Caco-2 (cell line): Measurements from ENCODE around the gene MAP3K15. TPM values are rescaled to one million over a fixed set of nuclear protein-coding genes. Genes with fewer than 3 reads are reported as not detected.

Experiments
- BruUV-seq: library from RNA; stranded (reverse); fragments of 400-500 nt; replicated peaks from 2 replicates; lab custom pipeline; 2021; lab: Mats Ljungman, UMichigan
- CTCF ChIA-PET: fragments of 300-600 bp; sonication (Branson Sonifier 250); formaldehyde crosslinking; loops from one replicate; lab custom pipeline; 2022; ENCODE audit warnings: antibody characterized with exemption; lab: Charles Lee
- POLR2A ChIA-PET: fragments of 300-600 bp; sonication (Branson Sonifier 250); formaldehyde crosslinking; loops from one replicate; lab custom pipeline; 2022; ENCODE audit warnings: antibody characterized with exemption; lab: Charles Lee
- DNase-seq, 2 experiments: peaks; one replicate each; pipeline versions ENCODE4 v3.0.0 to v3.0.0-alpha.2; 2020 to 2022
- H3K27me3 ChIP-seq: replicated peaks from 2 replicates; pipeline ENCODE4 v1.6.0; 2011; ENCODE audit warnings: low read length; ENCODE audit not compliant: control insufficient read depth, insufficient read depth
- H3K36me3 ChIP-seq: 2 replicates; pipeline ENCODE4 v1.5.1; 2011; ENCODE audit warnings: low read length; ENCODE audit not compliant: control insufficient read depth, insufficient read depth
- H3K4me1 ChIP-seq: fragments of 250-450 bp; sonication (Bioruptor Pico); 2 replicates; pipeline ENCODE4 v1.5.1; 2020; ENCODE audit warnings: mild to moderate bottlenecking
- H3K4me3 ChIP-seq: 2 replicates; pipeline ENCODE4 v1.5.1; 2011; ENCODE audit warnings: low read depth, mild to moderate bottlenecking, control low read depth, low read length
- H3K9me3 ChIP-seq: fragments of 250-450 bp; sonication (Bioruptor Pico); 2 replicates; pipeline ENCODE4 v1.5.1; 2020; ENCODE audit warnings: mild to moderate bottlenecking, moderate library complexity
- H3K27ac Mint-ChIP-seq: one replicate; pipeline ENCODE4 v1.8.0; 2022; ENCODE audit warnings: mixed read lengths; ENCODE audit not compliant: unreplicated experiment
- H3K27me3 Mint-ChIP-seq: one replicate; pipeline ENCODE4 v1.8.0; 2022; ENCODE audit warnings: mixed read lengths; ENCODE audit not compliant: insufficient read depth, unreplicated experiment
- H3K36me3 Mint-ChIP-seq: one replicate; pipeline ENCODE4 v1.8.0; 2022; ENCODE audit warnings: mild to moderate bottlenecking, mixed read lengths; ENCODE audit not compliant: insufficient read depth, unreplicated experiment
- H3K4me1 Mint-ChIP-seq: one replicate; pipeline ENCODE4 v1.8.0; 2022; ENCODE audit warnings: low read depth, mixed read lengths; ENCODE audit not compliant: unreplicated experiment
- H3K4me3 Mint-ChIP-seq: one replicate; pipeline ENCODE4 v1.8.0; 2022; ENCODE audit warnings: mild to moderate bottlenecking, moderate library complexity, mixed read lengths; ENCODE audit not compliant: unreplicated experiment
- H3K9me3 Mint-ChIP-seq: one replicate; pipeline ENCODE4 v1.8.0; 2022; ENCODE audit warnings: mixed read lengths; ENCODE audit not compliant: unreplicated experiment
- intact Hi-C: fragments of 100-400 bp; cut with micrococcal nuclease; formaldehyde crosslinking; loops from one replicate; pipeline ENCODE4 v1.10.0; 2022; ENCODE audit not compliant: unreplicated experiment
- total RNA-seq: library from RNA; stranded (reverse); gene quantifications from 2 replicates; pipeline ENCODE4 v1.2.3, GENCODE V29; 2022
- TF ChIP-seq, protein P1 (sequence below), 2 experiments: fragments of 200-600 bp in 1 of 2; IDR thresholded peaks; 1 replicate in 1 of 2; 2 replicates in 1 of 2; pipeline versions ENCODE4 v1.5.1 to v1.8.0; 2011 to 2022; ENCODE audit warnings: antibody characterized with exemption in 1 of 2, control low read depth in 1 of 2, inconsistent platforms in 1 of 2, low read depth in 1 of 2, low read length in 1 of 2, mild to moderate bottlenecking in 1 of 2, moderate library complexity in 1 of 2; ENCODE audit not compliant: insufficient read depth in 1 of 2, severe bottlenecking in 1 of 2, unreplicated experiment in 1 of 2

MAP3K15 gene
- total RNA-seq, 1 experiment from 2014 or later: 1.3 TPM

DNA sequence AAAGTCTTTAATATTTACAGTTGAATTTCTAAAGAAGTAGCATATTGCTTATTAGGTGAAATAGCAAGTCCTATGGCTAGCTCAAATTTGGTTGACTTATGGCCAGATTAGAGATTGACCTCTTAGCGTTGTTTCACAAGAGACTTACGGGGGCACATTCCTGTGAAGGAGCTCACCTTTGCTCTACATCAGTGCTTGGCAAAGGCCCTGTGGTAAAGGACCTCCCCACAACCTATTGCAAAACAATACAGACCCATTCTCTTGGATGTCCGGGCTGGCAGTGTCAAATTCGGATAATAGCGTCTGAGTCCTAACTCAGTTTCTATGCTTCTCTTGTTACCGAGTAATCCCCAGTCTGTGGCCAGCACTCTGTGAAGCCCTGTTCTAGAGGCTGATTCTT lies 160.7 kb downstream of the MAP3K15 start:
- Mint-ChIP-seq H3K27ac (no peak overlapping the region), H3K27me3 (no peaks in the 10 kb centered on the region), H3K36me3 (peaks cover 23% of the 10 kb centered on the region), H3K4me1 (no peaks in the 10 kb centered on the region), H3K4me3 (no peak overlapping the region), H3K9me3 (no peaks in the 10 kb centered on the region)
- no peak overlapping the region for H3K4me3 ChIP-seq
- H3K9me3 ChIP-seq: no peaks in the 10 kb centered on the region
- ChIA-PET CTCF (no interaction called here), POLR2A (no interaction called here)
- no peaks in the 10 kb centered on the region for H3K4me1 ChIP-seq
- no TSS peak for BruUV-seq
- no peak for DNase-seq
- no peaks in the 10 kb centered on the region for H3K27me3 ChIP-seq
- TF ChIP-seq, protein P1, sequence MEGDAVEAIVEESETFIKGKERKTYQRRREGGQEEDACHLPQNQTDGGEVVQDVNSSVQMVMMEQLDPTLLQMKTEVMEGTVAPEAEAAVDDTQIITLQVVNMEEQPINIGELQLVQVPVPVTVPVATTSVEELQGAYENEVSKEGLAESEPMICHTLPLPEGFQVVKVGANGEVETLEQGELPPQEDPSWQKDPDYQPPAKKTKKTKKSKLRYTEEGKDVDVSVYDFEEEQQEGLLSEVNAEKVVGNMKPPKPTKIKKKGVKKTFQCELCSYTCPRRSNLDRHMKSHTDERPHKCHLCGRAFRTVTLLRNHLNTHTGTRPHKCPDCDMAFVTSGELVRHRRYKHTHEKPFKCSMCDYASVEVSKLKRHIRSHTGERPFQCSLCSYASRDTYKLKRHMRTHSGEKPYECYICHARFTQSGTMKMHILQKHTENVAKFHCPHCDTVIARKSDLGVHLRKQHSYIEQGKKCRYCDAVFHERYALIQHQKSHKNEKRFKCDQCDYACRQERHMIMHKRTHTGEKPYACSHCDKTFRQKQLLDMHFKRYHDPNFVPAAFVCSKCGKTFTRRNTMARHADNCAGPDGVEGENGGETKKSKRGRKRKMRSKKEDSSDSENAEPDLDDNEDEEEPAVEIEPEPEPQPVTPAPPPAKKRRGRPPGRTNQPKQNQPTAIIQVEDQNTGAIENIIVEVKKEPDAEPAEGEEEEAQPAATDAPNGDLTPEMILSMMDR (IDR thresholded peaks at IDR 0.05; ENCODE audit: insufficient read depth in 1 of 2, low read depth in 1 of 2, low read length in 1 of 2, severe bottlenecking in 1 of 2, unreplicated experiment in 1 of 2): no peak
- intact Hi-C loops: no loop called here
- H3K36me3 ChIP-seq: no peaks in the 10 kb centered on the region; the same call in none of the 2 replicates

DNA sequence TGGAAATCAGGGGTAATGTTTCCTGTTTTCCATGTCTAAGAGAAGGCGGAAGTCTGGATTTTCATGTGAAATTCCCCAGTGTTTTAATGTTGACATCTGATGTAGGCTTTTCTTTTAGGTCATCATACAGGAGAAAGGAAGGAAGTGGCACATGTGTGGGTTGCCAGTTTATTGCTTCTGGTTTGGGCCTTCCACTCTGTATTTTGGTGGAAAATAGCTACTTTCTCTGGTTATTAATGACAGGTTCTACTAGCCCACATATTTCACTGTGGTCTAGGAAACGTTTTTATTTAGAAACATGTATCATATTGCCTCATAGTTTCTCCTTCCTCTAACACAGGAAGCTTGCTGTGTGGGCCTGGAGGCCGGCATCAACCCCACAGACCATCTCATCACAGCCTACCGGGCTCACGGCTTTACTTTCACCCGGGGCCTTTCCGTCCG lies 164.3 kb downstream of the MAP3K15 start:
- Histone ChIP-seq H3K4me1 (no peaks in the 10 kb centered on the region), H3K36me3 (no peaks in the 10 kb centered on the region; the same call in none of the 2 replicates), H3K27me3 (no peaks in the 10 kb centered on the region), H3K9me3 (no peaks in the 10 kb centered on the region), H3K4me3 (no peak overlapping the region)
- Mint-ChIP-seq H3K9me3 (no peaks in the 10 kb centered on the region), H3K36me3 (peaks cover 23% of the 10 kb centered on the region), H3K27me3 (no peaks in the 10 kb centered on the region), H3K4me3 (no peak overlapping the region), H3K27ac (no peak overlapping the region), H3K4me1 (no peaks in the 10 kb centered on the region)
- no TSS peak for BruUV-seq
- POLR2A ChIA-PET: no interaction called here
- DNase-seq: no peak
- TF ChIP-seq, protein P1 (IDR thresholded peaks at IDR 0.05; ENCODE audit: insufficient read depth in 1 of 2, low read depth in 1 of 2, low read length in 1 of 2, severe bottlenecking in 1 of 2, unreplicated experiment in 1 of 2): no peak
- CTCF ChIA-PET: no interaction called here
- intact Hi-C loops: no loop called here

DNA sequence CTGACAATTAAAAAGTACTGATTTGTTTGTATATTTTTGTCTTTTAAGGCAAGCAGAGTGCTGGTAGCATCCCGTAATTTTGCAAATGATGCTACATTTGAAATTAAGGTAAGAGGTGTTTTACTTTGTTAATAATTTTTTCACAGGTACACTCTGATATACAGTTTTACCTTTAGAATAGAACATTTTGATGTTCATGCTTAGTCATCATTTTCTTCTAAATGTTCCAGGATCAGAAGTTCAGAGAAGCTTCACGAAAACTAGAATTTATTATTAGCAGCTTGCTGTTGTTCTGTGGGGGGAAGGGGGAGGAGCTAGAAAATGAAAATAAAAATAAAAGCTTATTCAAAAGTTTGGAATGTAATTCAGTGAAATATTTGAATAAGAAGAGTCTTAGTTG lies 166.0 kb downstream of the MAP3K15 start:
- no peaks in the 10 kb centered on the region; the same call in 1 of the 2 replicates for H3K36me3 ChIP-seq
- ChIA-PET CTCF (no interaction called here), POLR2A (no interaction called here)
- H3K9me3 Mint-ChIP-seq: no peaks in the 10 kb centered on the region
- TF ChIP-seq, protein P1 (IDR thresholded peaks at IDR 0.05; ENCODE audit: insufficient read depth in 1 of 2, low read depth in 1 of 2, low read length in 1 of 2, severe bottlenecking in 1 of 2, unreplicated experiment in 1 of 2): no peak
- H3K4me3 Mint-ChIP-seq: no peak overlapping the region
- H3K27me3 ChIP-seq: no peaks in the 10 kb centered on the region
- H3K9me3 ChIP-seq: no peaks in the 10 kb centered on the region
- H3K27me3 Mint-ChIP-seq: no peaks in the 10 kb centered on the region
- no peak overlapping the region for H3K4me3 ChIP-seq
- DNase-seq: no peak
- peaks cover 23% of the 10 kb centered on the region for H3K36me3 Mint-ChIP-seq
- BruUV-seq: no TSS peak
- no peaks in the 10 kb centered on the region for H3K4me1 ChIP-seq
- H3K27ac Mint-ChIP-seq: no peak overlapping the region
- H3K4me1 Mint-ChIP-seq: no peaks in the 10 kb centered on the region
- intact Hi-C loops: no loop called here
